ENCODE data around the gene PKMYT1. TPM values are rescaled to one million over a fixed set of nuclear protein-coding genes. Genes with fewer than 3 reads are reported as not detected.

Gene PKMYT1
- total and polyA plus RNA-seq, 7 donors = 0.27 to 3.7 (median 0.84) TPM

DNA sequence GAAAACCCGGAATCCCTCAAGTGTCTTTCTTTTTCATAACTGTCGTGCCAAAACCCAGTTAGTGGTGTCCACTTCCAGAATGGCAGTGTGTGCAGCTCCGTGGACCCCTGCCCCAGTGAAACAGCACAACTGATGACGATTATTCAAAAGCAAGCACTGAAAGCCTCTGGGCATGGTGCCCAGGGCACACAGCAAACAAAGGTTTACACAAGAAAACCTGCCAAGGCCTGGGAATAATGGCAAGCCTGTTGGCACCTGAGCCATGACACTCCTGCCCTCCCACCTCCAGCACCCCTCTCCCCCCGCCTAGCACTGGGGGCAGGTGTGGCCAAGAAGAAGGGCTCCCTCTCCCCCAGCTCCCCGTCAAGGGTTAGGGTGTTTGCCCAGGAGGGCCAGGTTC lies 2.8 kb downstream of the PKMYT1 start:
- 77 to 84% (median 82%) methylated on average over 6 of the region's 6 CpGs for WGBS, 3 donors
- ATAC-seq (no peak), DNase-seq (no peak)
- Histone ChIP-seq H3K9me3 (no peaks in the 10 kb centered on the region), H3K27ac (no peak overlapping the region), H3K4me3 (no peak overlapping the region), H3K4me1 (no peaks in the 10 kb centered on the region), H3K36me3 (ENCODE audit: insufficient read depth in 1 of 2, low read depth in 1 of 2) (no peaks in the 10 kb centered on the region), H3K27me3 (ENCODE audit: insufficient read depth in 3 of 3, low read length in 2 of 3) (peaks cover 0 to 6% (median 2%) of the 10 kb centered on the region in 3 donors)
- intact Hi-C loops (cut with DNase I) = no loop called here
- TF ChIP-seq CTCF (IDR thresholded peaks at IDR 0.05) = no peak

DNA sequence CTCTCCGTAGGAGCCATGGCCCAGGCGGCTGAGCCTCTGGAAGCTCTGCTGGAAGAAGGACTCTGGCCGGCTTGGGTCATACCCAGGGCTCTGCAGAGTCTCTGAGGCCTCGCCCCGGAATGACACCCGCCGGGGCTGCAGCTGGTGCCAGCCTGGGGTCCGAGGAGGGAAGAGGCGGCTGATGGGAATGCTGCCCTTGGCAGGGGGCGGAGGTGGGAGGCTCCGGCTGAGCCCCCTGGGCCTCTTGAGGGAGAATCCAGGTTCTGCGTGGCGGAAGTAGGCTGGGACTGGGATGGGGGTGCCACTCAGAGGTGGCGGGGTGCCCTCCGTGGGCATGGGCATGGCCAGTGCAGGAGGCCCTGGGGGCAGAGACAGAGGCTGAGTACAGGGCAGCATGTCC lies 3.6 kb downstream of the PKMYT1 start:
- no peaks in the 10 kb centered on the region for H3K36me3 ChIP-seq (ENCODE audit: insufficient read depth in 1 of 2, low read depth in 1 of 2)
- H3K4me3 ChIP-seq = no peak overlapping the region
- peaks cover 0 to 6% (median 2%) of the 10 kb centered on the region in 3 donors for H3K27me3 ChIP-seq (ENCODE audit: insufficient read depth in 3 of 3, low read length in 2 of 3)
- no peak for TF ChIP-seq CTCF (IDR thresholded peaks at IDR 0.05)
- no peaks in the 10 kb centered on the region for H3K9me3 ChIP-seq
- H3K27ac ChIP-seq = no peak overlapping the region
- ATAC-seq = no peak
- intact Hi-C loops (cut with DNase I) = no loop called here
- 67 to 84% (median 68%) methylated on average over 14 to 15 of the region's 15 CpGs for WGBS, 3 donors
- no peaks in the 10 kb centered on the region for H3K4me1 ChIP-seq
- no peak for DNase-seq

GRCh38 chr16:2976201-2976600 lies 4.0 kb downstream of the PKMYT1 start:
- WGBS, 3 donors = 43 to 51% (median 44%) methylated on average over 7 of the region's 7 CpGs
- Histone ChIP-seq H3K9me3 (no peaks in the 10 kb centered on the region), H3K36me3 (ENCODE audit: insufficient read depth in 1 of 2, low read depth in 1 of 2) (no peaks in the 10 kb centered on the region), H3K4me3 (no peak overlapping the region), H3K4me1 (no peaks in the 10 kb centered on the region), H3K27me3 (ENCODE audit: insufficient read depth in 3 of 3, low read length in 2 of 3) (peaks cover 0 to 6% (median 2%) of the 10 kb centered on the region in 3 donors), H3K27ac (no peak overlapping the region)
- DNase-seq (no peak), ATAC-seq (no peak)
- no peak for TF ChIP-seq CTCF (IDR thresholded peaks at IDR 0.05)
- intact Hi-C loops (cut with DNase I) = no loop called here

DNA sequence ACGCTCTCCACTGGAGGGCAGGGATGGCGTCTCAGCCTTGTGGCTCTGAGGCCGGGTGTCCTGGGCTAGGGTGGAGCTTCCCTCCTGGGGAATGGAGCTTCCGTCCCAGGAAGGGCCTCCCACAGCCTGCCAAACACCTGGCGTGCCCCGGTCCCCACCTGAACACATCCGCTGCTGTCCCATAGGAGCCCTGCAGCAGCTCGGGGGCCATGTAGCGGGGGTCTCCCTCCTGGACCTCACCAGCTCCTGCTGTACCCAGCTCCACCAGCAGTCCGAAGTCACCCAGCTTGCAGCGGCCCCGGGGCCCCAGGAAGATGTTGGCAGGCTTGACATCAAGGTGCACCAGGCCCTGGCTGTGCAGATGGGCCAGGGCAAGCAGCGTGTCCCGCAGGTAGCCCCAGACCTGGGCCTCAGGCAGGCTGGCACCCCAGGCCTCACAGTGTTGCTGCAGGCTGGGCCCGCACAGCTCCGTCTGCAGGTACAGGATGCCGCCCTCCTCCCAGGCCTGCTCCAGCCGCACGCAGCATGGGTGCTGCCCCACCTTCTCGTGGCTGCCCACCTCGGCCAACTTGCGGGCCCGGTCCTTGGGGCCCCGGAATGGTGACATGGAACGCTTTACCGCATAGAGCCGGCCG lies 5.0 kb downstream of the PKMYT1 start:
- Histone ChIP-seq H3K36me3 (ENCODE audit: insufficient read depth in 1 of 2, low read depth in 1 of 2) (no peaks in the 10 kb centered on the region), H3K27ac (no peak overlapping the region), H3K4me3 (no peak overlapping the region), H3K27me3 (ENCODE audit: insufficient read depth in 3 of 3, low read length in 2 of 3) (peaks cover 0 to 6% (median 2%) of the 10 kb centered on the region in 3 donors), H3K4me1 (peaks cover 7% of the 10 kb centered on the region), H3K9me3 (no peaks in the 10 kb centered on the region)
- intact Hi-C loops (cut with DNase I) = no loop called here
- no peak for ATAC-seq
- 94 to 96% (median 96%) methylated on average over 28 of the region's 28 CpGs for WGBS, 3 donors
- no peak for DNase-seq
- no peak for TF ChIP-seq CTCF (IDR thresholded peaks at IDR 0.05)
